ENCODE results near the gene HES6.

DNA sequence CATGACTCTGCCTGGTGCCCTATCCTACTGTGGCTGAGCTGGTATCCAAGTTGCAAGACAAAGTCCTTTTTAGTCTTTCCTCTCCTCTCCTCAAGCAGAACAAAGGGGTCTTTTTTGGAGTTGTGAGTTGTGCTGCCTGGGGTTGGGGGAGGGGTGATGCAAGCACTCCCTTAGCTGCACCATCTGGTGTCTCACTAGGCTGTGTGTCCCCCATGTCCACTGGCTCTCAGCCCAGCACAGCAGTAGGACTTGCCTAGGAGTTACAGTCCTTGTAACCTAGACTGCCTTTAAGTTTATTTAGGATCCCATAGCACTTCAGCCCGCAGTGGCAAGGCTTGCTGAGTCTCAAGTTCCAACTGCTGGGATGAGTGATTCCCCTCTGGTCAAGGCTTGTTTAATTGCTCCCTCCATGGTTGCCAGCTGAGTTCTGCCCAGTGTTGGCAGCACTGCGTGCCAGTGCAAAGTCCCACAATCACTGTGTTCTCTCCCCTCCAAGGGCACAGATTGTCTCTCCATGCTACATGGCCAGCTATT lies 23.1 kb downstream of the HES6 start:
- no peak for TF ChIP-seq CTCF (IDR thresholded peaks at IDR 0.05 in 4 of 5, conservative IDR thresholded peaks at IDR 0.05 in 1 of 5)
- no peak for TF ChIP-seq POLR2A (IDR thresholded peaks at IDR 0.05)

All from gastrocnemius medialis (tissue), 4 donors.